Keratinocyte (primary cell): ENCODE data around the gene SIRT7. TPM values are rescaled to one million over a fixed set of nuclear protein-coding genes. Genes with fewer than 3 reads are reported as not detected.

Experiments used
- DNase-seq: peaks from one replicate; pipeline ENCODE4 v3.0.0-alpha.2; 2011; ENCODE audit warnings: low read depth, missing footprints, low spot score
- FAIRE-seq: peaks from 2 replicates; lab custom pipeline; 2011; peaks lifted over from hg19 to GRCh38; lab: Jason Lieb, UNC
- H2AFZ ChIP-seq: 2 replicates; pipeline ENCODE4 v1.6.0; 2012; ENCODE audit warnings: low read length, control low read depth, inconsistent platforms; ENCODE audit not compliant: control insufficient read depth
- H3K27ac ChIP-seq: 2 replicates; pipeline ENCODE4 v1.5.1; 2011; ENCODE audit warnings: low read length; ENCODE audit not compliant: control insufficient read depth, insufficient read depth
- H3K27me3 ChIP-seq: 3 replicates; pipeline ENCODE4 v1.6.0; 2011; ENCODE audit warnings: low read length; ENCODE audit not compliant: control insufficient read depth, insufficient read depth; ENCODE audit errors: extremely low read depth
- H3K36me3 ChIP-seq, 2 experiments: 2 replicates in 1 of 2; 3 replicates in 1 of 2; pipeline ENCODE4 v1.5.1; 2011; ENCODE audit warnings: low read length in 2 of 2, mild to moderate bottlenecking in 1 of 2; ENCODE audit not compliant: control insufficient read depth in 2 of 2, insufficient read depth in 2 of 2; ENCODE audit errors: extremely low read depth in 1 of 2
- H3K4me1 ChIP-seq: 3 replicates; pipeline ENCODE4 v1.5.1; 2011; ENCODE audit warnings: low read length; ENCODE audit not compliant: control insufficient read depth, insufficient read depth; ENCODE audit errors: extremely low read depth
- H3K4me2 ChIP-seq: 3 replicates; pipeline ENCODE4 v1.6.0; 2011; ENCODE audit warnings: low read depth, low read length; ENCODE audit not compliant: control insufficient read depth, insufficient read depth; ENCODE audit errors: extremely low read depth
- H3K4me3 ChIP-seq, 3 experiments: fragments of 200-600 bp in 1 of 3; sonication (generic) in 1 of 3; 2 replicates in 2 of 3; 3 replicates in 1 of 3; pipeline ENCODE4 v1.5.1; 2011 to 2016; ENCODE audit warnings: low read length in 3 of 3, mild to moderate bottlenecking in 3 of 3, control low read depth in 2 of 3, inconsistent platforms in 1 of 3, low read depth in 1 of 3, mixed read lengths in 1 of 3, mixed run types in 1 of 3, moderate library complexity in 1 of 3; ENCODE audit not compliant: control insufficient read depth in 2 of 3, insufficient read depth in 2 of 3; ENCODE audit errors: extremely low read depth in 1 of 3
- H3K79me2 ChIP-seq: 2 replicates; pipeline ENCODE4 v1.6.0; 2012; ENCODE audit warnings: low read length; ENCODE audit not compliant: control insufficient read depth, insufficient read depth
- H3K9ac ChIP-seq: 3 replicates; pipeline ENCODE4 v1.6.0; 2011; ENCODE audit warnings: low read length; ENCODE audit not compliant: control insufficient read depth, insufficient read depth; ENCODE audit errors: extremely low read depth
- H3K9me1 ChIP-seq: 3 replicates; pipeline ENCODE4 v1.6.0; 2011; ENCODE audit warnings: low read length; ENCODE audit not compliant: control insufficient read depth, insufficient read depth; ENCODE audit errors: extremely low read depth
- H3K9me3 ChIP-seq: 2 replicates; pipeline ENCODE4 v1.5.1; 2012; ENCODE audit warnings: low read depth, low read length; ENCODE audit not compliant: control insufficient read depth
- H4K20me1 ChIP-seq: 3 replicates; pipeline ENCODE4 v1.6.0; 2011; ENCODE audit warnings: low read length; ENCODE audit not compliant: control insufficient read depth, insufficient read depth; ENCODE audit errors: extremely low read depth
- EZH2 ChIP-seq: IDR thresholded peaks from one replicate; pipeline ENCODE4 v1.6.1; 2012; ENCODE audit warnings: inconsistent platforms, mild to moderate bottlenecking, low read length, moderate library complexity
- dilution Hi-C: fragments of 300-500 bp; cut with MboI; formaldehyde crosslinking; loops from one replicate; pipeline ENCODE4 v1.7.0; 2020; ENCODE audit warnings: low sequenced_read_pairs; ENCODE audit not compliant: extremely low pct_ligation_motif_present
- polyA plus RNA-seq, 5 experiments: library from polyadenylated mRNA; depleted of rRNA in 3 of 5; stranded (reverse) in 3 of 5; stranded (forward) in 1 of 5; unstranded in 1 of 5; fragments of >200 nt; gene quantifications; 1 replicate in 1 of 5; 2 replicates in 3 of 5; 3 replicates in 1 of 5; pipeline versions ENCODE4 v1.2.1 to v1.2.3, GENCODE V29; 2011 to 2012; ENCODE audit warnings: missing spikeins in 2 of 5, low read depth in 1 of 5, low replicate concordance in 1 of 5
- TF ChIP-seq, protein P1 (sequence below), 3 experiments: IDR thresholded peaks in 1 of 3; conservative IDR thresholded peaks in 1 of 3; optimal IDR thresholded peaks in 1 of 3; 2 replicates in 2 of 3; 3 replicates in 1 of 3; pipeline versions ENCODE3 to v1.5.1; 2011; ENCODE audit warnings: low read length in 3 of 3, mild to moderate bottlenecking in 3 of 3, moderate library complexity in 2 of 3, control low read depth in 1 of 3, inconsistent platforms in 1 of 3; ENCODE audit not compliant: insufficient read depth in 2 of 3; ENCODE audit errors: extremely low read depth in 1 of 3

SIRT7 gene
- polyA plus RNA-seq, 1 donor (not counting 4 experiments of a cell fraction or from before 2014, with no cell fraction given): 6.9 TPM

DNA sequence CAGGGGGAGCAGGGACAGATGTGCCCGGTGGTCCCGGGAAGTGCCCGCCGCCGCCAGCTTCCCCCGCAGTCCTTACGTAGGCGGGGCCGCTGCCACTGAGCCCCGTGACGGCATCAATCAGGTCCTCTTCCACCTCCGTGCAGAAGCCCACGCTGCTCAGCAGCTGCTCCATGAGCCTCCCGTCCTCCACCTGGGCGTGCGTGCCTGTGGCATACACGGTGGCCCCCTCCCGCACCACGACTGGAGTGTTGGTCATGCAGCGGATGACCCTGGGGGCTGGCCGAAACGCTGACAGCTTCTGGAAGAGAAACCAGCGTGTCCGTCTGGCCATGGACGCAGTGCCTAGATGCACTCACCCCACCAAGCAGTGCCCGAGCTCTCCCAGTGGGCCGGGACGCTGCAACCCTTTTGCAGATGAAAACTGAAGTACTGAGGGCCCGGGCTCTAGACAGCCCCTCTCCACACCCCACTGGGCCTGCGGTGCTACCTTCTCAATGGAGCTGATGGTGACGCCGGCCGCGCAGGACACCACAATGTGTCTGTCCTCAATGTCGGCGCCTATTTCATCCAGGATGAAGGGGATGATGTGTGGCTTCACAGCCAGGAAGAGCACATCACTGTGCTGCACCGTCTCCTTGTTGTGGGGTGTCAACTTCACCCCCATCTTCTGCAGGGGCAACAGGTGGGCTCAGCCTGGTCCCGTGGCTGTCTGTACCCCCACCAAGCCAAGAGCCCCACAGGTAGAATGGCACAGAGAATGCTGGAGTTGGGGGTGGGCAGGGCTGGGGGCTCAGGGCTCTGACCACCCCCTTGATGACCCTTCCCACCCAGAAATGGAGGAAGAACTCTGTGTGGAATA is 17.1 kb upstream of the SIRT7 start:
- Histone ChIP-seq H3K4me3 (no peak overlapping the region), H3K9me3 (no peaks in the 10 kb centered on the region), H3K9me1 (no peaks in the 10 kb centered on the region), H3K4me2 (no peak overlapping the region), H3K27me3 (no peaks in the 10 kb centered on the region), H3K36me3 (peaks cover 0 to 2% of the 10 kb centered on the region in 2 experiments), H3K27ac (no peak overlapping the region), H4K20me1 (no peaks in the 10 kb centered on the region), H3K79me2 (no peaks in the 10 kb centered on the region), H3K9ac (no peak overlapping the region), H3K4me1 (peaks cover 4% of the 10 kb centered on the region), H2AFZ (no peak overlapping the region)
- FAIRE-seq (no peak), DNase-seq (no peak)
- dilution Hi-C loops: no loop called here
- TF ChIP-seq, protein P1, sequence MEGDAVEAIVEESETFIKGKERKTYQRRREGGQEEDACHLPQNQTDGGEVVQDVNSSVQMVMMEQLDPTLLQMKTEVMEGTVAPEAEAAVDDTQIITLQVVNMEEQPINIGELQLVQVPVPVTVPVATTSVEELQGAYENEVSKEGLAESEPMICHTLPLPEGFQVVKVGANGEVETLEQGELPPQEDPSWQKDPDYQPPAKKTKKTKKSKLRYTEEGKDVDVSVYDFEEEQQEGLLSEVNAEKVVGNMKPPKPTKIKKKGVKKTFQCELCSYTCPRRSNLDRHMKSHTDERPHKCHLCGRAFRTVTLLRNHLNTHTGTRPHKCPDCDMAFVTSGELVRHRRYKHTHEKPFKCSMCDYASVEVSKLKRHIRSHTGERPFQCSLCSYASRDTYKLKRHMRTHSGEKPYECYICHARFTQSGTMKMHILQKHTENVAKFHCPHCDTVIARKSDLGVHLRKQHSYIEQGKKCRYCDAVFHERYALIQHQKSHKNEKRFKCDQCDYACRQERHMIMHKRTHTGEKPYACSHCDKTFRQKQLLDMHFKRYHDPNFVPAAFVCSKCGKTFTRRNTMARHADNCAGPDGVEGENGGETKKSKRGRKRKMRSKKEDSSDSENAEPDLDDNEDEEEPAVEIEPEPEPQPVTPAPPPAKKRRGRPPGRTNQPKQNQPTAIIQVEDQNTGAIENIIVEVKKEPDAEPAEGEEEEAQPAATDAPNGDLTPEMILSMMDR (optimal IDR thresholded peaks at IDR 0.05 in 1 of 3, IDR thresholded peaks at IDR 0.05 in 1 of 3, conservative IDR thresholded peaks at IDR 0.05 in 1 of 3; ENCODE audit: extremely low read depth in 1 of 3, insufficient read depth in 2 of 3, low read length in 3 of 3): no peak
- no peak for TF ChIP-seq EZH2

DNA sequence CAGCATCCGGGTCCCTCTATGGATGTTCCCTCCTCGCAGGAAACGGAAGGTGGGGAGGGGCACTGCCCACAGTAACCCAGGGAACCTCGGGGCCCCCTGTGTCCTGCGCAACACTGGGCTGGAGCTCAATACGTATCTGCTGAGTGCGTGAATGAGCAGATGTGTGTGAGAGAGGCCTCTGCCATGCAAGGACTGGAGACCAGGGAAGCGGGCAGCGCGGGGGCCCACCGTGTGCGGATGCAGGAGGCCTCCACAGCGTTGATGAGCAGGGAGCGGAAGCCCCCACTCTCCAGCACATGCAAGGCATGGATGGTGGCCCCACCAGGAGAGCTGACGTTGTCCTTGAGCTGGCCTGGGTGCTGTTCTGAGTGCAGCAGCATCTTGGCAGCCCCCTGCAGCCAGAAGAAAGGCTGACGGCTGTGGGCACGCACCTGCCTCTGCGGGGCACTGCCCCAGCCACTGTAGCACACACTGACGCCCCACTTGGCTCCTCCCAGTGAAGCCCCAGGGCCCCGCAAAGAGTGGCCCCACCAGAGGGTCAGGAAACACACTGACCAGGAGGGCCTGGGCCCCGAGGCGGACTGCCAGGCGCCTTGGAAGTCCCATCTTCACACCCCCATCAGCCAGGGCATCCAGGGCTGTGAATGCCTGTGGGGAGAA is 16.3 kb upstream of the SIRT7 start:
- no peak for FAIRE-seq
- H3K9me1 ChIP-seq: no peaks in the 10 kb centered on the region

More for the DNA sequence above, 16.3 kb upstream of the SIRT7 start:
- Histone ChIP-seq H3K27me3 (no peaks in the 10 kb centered on the region), H4K20me1 (no peaks in the 10 kb centered on the region), H3K9me3 (no peaks in the 10 kb centered on the region), H3K4me3 (no peak overlapping the region), H3K9ac (no peak overlapping the region), H2AFZ (no peak overlapping the region), H3K79me2 (no peaks in the 10 kb centered on the region), H3K4me1 (peaks cover 4% of the 10 kb centered on the region), H3K27ac (no peak overlapping the region), H3K4me2 (no peak overlapping the region), H3K36me3 (peaks cover 0 to 2% of the 10 kb centered on the region in 2 experiments)
- dilution Hi-C loops: no loop called here
- TF ChIP-seq, protein P1 (optimal IDR thresholded peaks at IDR 0.05 in 1 of 3, IDR thresholded peaks at IDR 0.05 in 1 of 3, conservative IDR thresholded peaks at IDR 0.05 in 1 of 3; ENCODE audit: extremely low read depth in 1 of 3, insufficient read depth in 2 of 3, low read length in 3 of 3): no peak
- no peak for TF ChIP-seq EZH2
- DNase-seq: no peak
